HPDE6-E6E7 (cell line): ENCODE measurements around the gene PSG11.
"Not testable (repeated sequence)": the region's sequence is repeated elsewhere in the genome, so short reads cannot be mapped to it uniquely, and the experiment has no call there.

Experiments used
- DNase-seq: peaks from one replicate; pipeline ENCODE4 v3.0.0; 2011; ENCODE audit warnings: missing footprints; ENCODE audit errors: extremely low spot score

PSG11 gene

GRCh38 chr19:42989186-42989585, 37.1 kb downstream of the PSG11 start:
- DNase-seq, result not testable (repeated sequence)

- not testable (repeated sequence) for DNase-seq
Measured at GRCh38 chr19:42988206-42988605, 38.1 kb downstream of the PSG11 start.

- DNase-seq, result no peak
Measured at GRCh38 chr19:42985588-42985987, 40.7 kb downstream of the PSG11 start.

- DNase-seq, result not testable (repeated sequence)
Measured at GRCh38 chr19:42982111-42982510, 44.2 kb downstream of the PSG11 start.

- DNase-seq, result not testable (repeated sequence)
Measured at GRCh38 chr19:42971451-42971850, 54.8 kb downstream of the PSG11 start.

- DNase-seq, result peak; percentile 19
Measured at GRCh38 chr19:42965176-42965575, 61.1 kb downstream of the PSG11 start.

- no peak for DNase-seq
Measured at GRCh38 chr19:42961119-42961518, 65.2 kb downstream of the PSG11 start.
